Gastrocnemius medialis (tissue), 4 donors: ENCODE measurements around the gene ATG9B. TPM values are rescaled to one million over a fixed set of nuclear protein-coding genes. Genes with fewer than 3 reads are reported as not detected.

Experiments used
- ATAC-seq, 2 donors: fragments of 150-250 bp; one replicate each; pipeline ENCODE4 v1.9.1; 2016
- DNase-seq, 2 donors: peaks; one replicate each; pipeline ENCODE4 v3.0.0-alpha.2; 2019
- H3K27ac ChIP-seq, 4 donors: fragments of 200-600 bp; sonication (generic); 1 replicate in 1 of 4; 2 replicates in 3 of 4; pipeline ENCODE4 v1.5.1; 2016 to 2018; ENCODE audit warnings: mild to moderate bottlenecking in 2 of 4, moderate library complexity in 1 of 4
- H3K27me3 ChIP-seq, 3 donors: fragments of 200-600 bp; sonication (generic) in 2 of 3; 1 replicate in 1 of 3; 2 replicates in 2 of 3; pipeline versions ENCODE4 v1.5.1 to v1.6.0; 2016 to 2019; ENCODE audit warnings: mild to moderate bottlenecking in 1 of 3, moderate library complexity in 1 of 3
- H3K36me3 ChIP-seq, 2 donors: fragments of 200-600 bp; sonication (generic) in 1 of 2; one replicate each; pipeline ENCODE4 v1.5.1; 2017 to 2018
- H3K4me1 ChIP-seq, 2 donors: fragments of 200-600 bp; sonication (generic) in 1 of 2; one replicate each; pipeline ENCODE4 v1.5.1; 2016 to 2017; ENCODE audit warnings: mild to moderate bottlenecking in 2 of 2
- H3K4me3 ChIP-seq, 4 donors: fragments of 200-600 bp; sonication (generic) in 3 of 4; 1 replicate in 1 of 4; 2 replicates in 3 of 4; pipeline ENCODE4 v1.5.1; 2016 to 2019; ENCODE audit warnings: mild to moderate bottlenecking in 2 of 4
- H3K9me3 ChIP-seq, 3 donors: fragments of 200-600 bp; sonication (generic) in 2 of 3; 1 replicate in 1 of 3; 2 replicates in 2 of 3; pipeline ENCODE4 v1.5.1; 2016 to 2019
- CTCF ChIP-seq, 5 experiments: fragments of 450-650 bp in 3 of 5; fragments of 200-600 bp in 2 of 5; sonication (generic) in 2 of 5; IDR thresholded peaks in 4 of 5; conservative IDR thresholded peaks in 1 of 5; 1 replicate in 4 of 5; 2 replicates in 1 of 5; pipeline ENCODE4 v1.5.1; 2016 to 2019; ENCODE audit warnings: antibody characterized with exemption in 5 of 5, mild to moderate bottlenecking in 3 of 5, moderate library complexity in 3 of 5
- POLR2A ChIP-seq, 2 donors: fragments of 450-650 bp; IDR thresholded peaks; one replicate each; pipeline ENCODE4 v1.6.1; 2017; ENCODE audit warnings: antibody characterized with exemption in 2 of 2, mild to moderate bottlenecking in 2 of 2, moderate library complexity in 2 of 2
- in situ Hi-C, 4 donors: fragments of 200-750 bp; cut with MboI; loops; one replicate each; pipeline versions ENCODE4 v1.15.0 to v1.8.0; 2017; ENCODE audit warnings: low sequenced_read_pairs in 4 of 4
- intact Hi-C: fragments of 100-400 bp; cut with DNase I; formaldehyde crosslinking; loops from one replicate; pipeline ENCODE4 v1.15.1; 2023; ENCODE audit warnings: low total_unique reads
- total RNA-seq, 4 donors: library from RNA; depleted of rRNA; stranded (reverse); fragments of >200 nt; gene quantifications; one replicate each; pipeline versions ENCODE4 v1.1.0 to v1.2.3, GENCODE V29; 2016

Gene ATG9B
- total RNA-seq, 4 donors from 2014 or later = 0.31 TPM; not detected in 3

DNA sequence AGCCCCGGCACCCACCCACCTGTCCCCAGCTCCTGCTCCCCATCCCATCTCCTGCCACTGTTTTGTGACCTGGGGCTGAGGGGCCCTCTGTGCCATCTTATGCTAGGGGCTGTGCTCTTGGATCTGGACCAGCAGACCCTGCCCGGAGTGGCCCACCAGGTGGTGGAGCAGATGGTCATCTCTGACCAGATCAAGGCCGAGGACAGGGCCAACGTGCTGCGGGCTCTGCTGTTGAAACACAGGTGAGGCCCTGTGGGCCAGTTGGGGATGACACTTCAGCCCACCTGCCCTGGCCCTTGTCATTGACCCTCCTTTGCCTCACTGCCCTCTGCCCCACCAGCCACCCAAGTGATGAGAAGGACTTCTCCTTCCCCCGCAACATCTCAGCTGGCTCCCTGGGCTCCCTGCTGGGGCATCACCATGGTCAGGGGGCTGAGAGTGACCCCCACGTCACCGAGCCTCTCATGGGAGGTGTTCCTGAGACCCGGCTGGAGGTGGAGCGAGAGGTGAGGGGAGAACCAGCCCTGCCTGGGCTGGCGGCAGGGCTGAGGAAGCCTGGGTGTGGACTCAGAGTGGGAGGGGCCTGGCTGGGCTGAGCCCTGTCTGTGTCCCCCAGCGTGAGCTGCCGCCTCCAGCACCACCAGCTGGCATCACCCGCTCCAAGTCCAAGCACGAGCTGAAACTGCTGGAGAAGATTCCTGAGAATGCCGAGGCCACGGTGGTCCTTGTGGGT lies 45.7 kb upstream of the ATG9B start:
- Histone ChIP-seq H3K9me3 (no peaks in the 10 kb centered on the region), H3K27me3 (no peaks in the 10 kb centered on the region), H3K36me3 (peaks cover 0 to 83% of the 10 kb centered on the region in 2 donors), H3K4me1 (no peaks in the 10 kb centered on the region), H3K4me3 (no peak overlapping the region), H3K27ac (no peak overlapping the region)
- in situ Hi-C loops (no loop called here), intact Hi-C loops (no loop called here)
- ATAC-seq = no peak
- no peak for TF ChIP-seq CTCF (IDR thresholded peaks at IDR 0.05 in 4 of 5, conservative IDR thresholded peaks at IDR 0.05 in 1 of 5)
- no peak for DNase-seq

DNA sequence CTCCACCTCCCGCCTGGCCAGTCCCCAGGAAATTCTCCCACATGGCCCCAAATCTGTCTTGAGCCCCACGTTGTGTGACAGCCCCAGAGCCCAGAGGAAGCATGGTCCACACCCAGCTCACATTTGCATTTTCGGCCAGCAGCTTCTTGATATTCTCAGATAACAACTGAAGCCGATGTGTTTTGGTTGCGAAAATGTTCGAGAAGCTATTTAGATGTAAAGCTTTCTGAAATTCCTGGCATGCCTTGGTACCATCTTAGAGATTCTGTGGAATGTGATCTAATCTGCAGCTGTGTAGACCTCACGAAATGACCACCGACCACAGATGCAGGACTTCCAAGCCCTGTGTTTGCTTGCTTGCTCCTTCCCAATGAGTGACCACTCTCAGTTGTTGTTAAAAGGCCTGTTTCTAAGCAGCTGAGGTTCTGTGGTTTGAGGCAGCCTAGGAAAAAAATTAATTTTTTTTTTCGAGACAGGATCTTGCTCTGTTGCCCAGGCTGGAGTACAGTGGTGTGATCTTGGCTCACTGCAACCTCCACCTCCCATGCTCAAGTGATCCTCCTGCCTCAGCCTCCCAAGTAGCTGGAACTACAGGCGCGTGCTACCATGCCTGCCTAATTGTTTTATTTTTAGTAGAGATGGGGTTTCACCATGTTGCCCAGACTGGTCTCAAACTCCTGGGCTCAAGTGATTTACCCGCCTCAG lies 43.9 kb upstream of the ATG9B start:
- Histone ChIP-seq H3K27ac (no peak overlapping the region), H3K36me3 (peaks cover 0 to 79% of the 10 kb centered on the region in 2 donors), H3K4me1 (no peaks in the 10 kb centered on the region), H3K9me3 (no peaks in the 10 kb centered on the region), H3K27me3 (no peaks in the 10 kb centered on the region), H3K4me3 (no peak overlapping the region)
- no peak for ATAC-seq
- intact Hi-C loops (no loop called here), in situ Hi-C loops (no loop called here)
- TF ChIP-seq CTCF (IDR thresholded peaks at IDR 0.05 in 4 of 5, conservative IDR thresholded peaks at IDR 0.05 in 1 of 5) (no peak), POLR2A (IDR thresholded peaks at IDR 0.05) (no peak)
- DNase-seq = no peak

GRCh38 chr7:151066273-151066974 lies 42.1 kb upstream of the ATG9B start:
- TF ChIP-seq CTCF (IDR thresholded peaks at IDR 0.05 in 4 of 5, conservative IDR thresholded peaks at IDR 0.05 in 1 of 5) (no peak), POLR2A (IDR thresholded peaks at IDR 0.05) (no peak)
- H3K4me1 ChIP-seq = peaks cover 0 to 12% of the 10 kb centered on the region in 2 donors
- no peak overlapping the region for H3K4me3 ChIP-seq
- no peaks in the 10 kb centered on the region for H3K27me3 ChIP-seq
- no peak overlapping the region for H3K27ac ChIP-seq
- DNase-seq (no peak), ATAC-seq (no peak)
- peaks cover 0 to 63% of the 10 kb centered on the region in 2 donors for H3K36me3 ChIP-seq
- intact Hi-C loops (no loop called here), in situ Hi-C loops (no loop called here)
- no peaks in the 10 kb centered on the region for H3K9me3 ChIP-seq

GRCh38 chr7:151065516-151065915 lies 41.2 kb upstream of the ATG9B start:
- H3K27me3 ChIP-seq = no peaks in the 10 kb centered on the region
- in situ Hi-C loops (no loop called here), intact Hi-C loops (no loop called here)
- H3K4me3 ChIP-seq = no peak overlapping the region
- H3K36me3 ChIP-seq = peaks cover 0 to 54% of the 10 kb centered on the region in 2 donors
- DNase-seq = no peak
- no peak overlapping the region for H3K27ac ChIP-seq
- H3K9me3 ChIP-seq = no peaks in the 10 kb centered on the region
- H3K4me1 ChIP-seq = peaks cover 4 to 20% of the 10 kb centered on the region in 2 donors
- TF ChIP-seq POLR2A (IDR thresholded peaks at IDR 0.05) = no peak
- TF ChIP-seq CTCF (IDR thresholded peaks at IDR 0.05 in 4 of 5, conservative IDR thresholded peaks at IDR 0.05 in 1 of 5) = no peak
- ATAC-seq = no peak
